ENCODE data around the gene ARFGAP1.

DNA sequence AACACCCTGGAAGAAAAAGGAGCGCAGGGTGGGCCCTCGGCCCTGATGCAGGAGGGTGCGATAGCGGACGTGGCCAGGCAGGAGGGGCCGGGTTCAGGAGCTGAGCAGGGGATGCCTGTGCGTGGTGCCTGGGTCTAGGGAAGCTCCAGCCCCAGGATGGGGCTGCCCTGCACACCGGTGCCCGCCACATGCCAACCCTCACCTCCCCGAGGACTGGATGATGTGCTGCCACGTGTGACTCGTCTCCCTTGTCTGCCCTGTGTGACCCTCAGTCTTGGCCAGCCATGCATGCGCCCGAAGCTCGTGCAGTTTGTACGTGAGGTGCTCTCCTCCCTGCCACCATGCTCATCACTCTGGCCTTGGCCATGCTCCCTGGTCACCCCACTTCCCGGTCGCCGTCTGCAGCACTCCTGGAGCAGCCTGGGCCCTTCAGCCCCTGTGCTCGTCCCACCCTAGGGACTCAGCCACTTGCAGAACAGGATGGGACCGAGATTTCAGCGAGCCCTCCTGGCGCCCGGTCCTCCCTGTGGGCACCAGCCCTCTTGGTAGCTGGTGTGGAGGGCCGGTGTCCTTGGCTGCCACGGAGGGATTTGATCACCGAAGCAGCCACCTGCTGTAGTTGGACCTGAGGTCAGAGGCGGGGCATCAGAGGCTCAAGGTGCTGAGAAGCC, 16.1 kb downstream of the ARFGAP1 start:
- TF ChIP-seq POLR2A (IDR thresholded peaks at IDR 0.05; ENCODE audit: low read depth, low read length) (no peak), POLR2AphosphoS5 (IDR thresholded peaks at IDR 0.05; ENCODE audit: low read depth, low read length) (no peak; the same call in 1 of the 2 replicates)

Measured in GM12891 (cell line).